PC-3 (cell line): ENCODE measurements around the gene PHRF1.

ENCODE experiments used
- CTCF ChIP-seq: fragments of 300-600 bp; sonication (generic); conservative IDR thresholded peaks from 2 replicates; pipeline ENCODE4 v1.5.1; 2017; ENCODE audit warnings: antibody characterized with exemption, low read depth, mild to moderate bottlenecking, low read length
- EZH2 ChIP-seq: fragments of 300-600 bp; sonication (generic); IDR thresholded peaks from one replicate; pipeline ENCODE4 v1.6.1; 2017; ENCODE audit warnings: antibody characterized with exemption, mild to moderate bottlenecking, low read length; ENCODE audit not compliant: unreplicated experiment
- EZH2phosphoT487 ChIP-seq: fragments of 300-600 bp; sonication (generic); IDR thresholded peaks from 2 replicates; pipeline ENCODE4 v1.6.1; 2018; ENCODE audit warnings: mild to moderate bottlenecking, antibody characterized with exemption, low read length, borderline replicate concordance

GRCh38 chr11:598005-598680, 21.9 kb downstream of the PHRF1 start:
- TF ChIP-seq CTCF (no peak), EZH2 (no peak), EZH2phosphoT487 (no peak)
